ENCODE measurements around the gene MAF.

The MAF gene

GRCh38 chr16:79576602-79577001, 23.9 kb downstream of the MAF start:
- no peaks in the 10 kb centered on the region for H3K79me2 ChIP-seq
- H3K4me1 ChIP-seq = peaks cover 6% of the 10 kb centered on the region
- H3K9me3 ChIP-seq (ENCODE audit: control insufficient read depth, low read length) = no peaks in the 10 kb centered on the region
- H3K36me3 ChIP-seq (ENCODE audit: control insufficient read depth, insufficient read depth, low read length) = no peaks in the 10 kb centered on the region
- H3K27ac ChIP-seq = no peak overlapping the region
- no peak overlapping the region for H3K4me3 ChIP-seq (ENCODE audit: low read depth, low read length)
- no peak overlapping the region for H2AFZ ChIP-seq
- H3K27me3 ChIP-seq (ENCODE audit: control insufficient read depth, insufficient read depth, low read length) = no peaks in the 10 kb centered on the region
- TF ChIP-seq, protein P1, sequence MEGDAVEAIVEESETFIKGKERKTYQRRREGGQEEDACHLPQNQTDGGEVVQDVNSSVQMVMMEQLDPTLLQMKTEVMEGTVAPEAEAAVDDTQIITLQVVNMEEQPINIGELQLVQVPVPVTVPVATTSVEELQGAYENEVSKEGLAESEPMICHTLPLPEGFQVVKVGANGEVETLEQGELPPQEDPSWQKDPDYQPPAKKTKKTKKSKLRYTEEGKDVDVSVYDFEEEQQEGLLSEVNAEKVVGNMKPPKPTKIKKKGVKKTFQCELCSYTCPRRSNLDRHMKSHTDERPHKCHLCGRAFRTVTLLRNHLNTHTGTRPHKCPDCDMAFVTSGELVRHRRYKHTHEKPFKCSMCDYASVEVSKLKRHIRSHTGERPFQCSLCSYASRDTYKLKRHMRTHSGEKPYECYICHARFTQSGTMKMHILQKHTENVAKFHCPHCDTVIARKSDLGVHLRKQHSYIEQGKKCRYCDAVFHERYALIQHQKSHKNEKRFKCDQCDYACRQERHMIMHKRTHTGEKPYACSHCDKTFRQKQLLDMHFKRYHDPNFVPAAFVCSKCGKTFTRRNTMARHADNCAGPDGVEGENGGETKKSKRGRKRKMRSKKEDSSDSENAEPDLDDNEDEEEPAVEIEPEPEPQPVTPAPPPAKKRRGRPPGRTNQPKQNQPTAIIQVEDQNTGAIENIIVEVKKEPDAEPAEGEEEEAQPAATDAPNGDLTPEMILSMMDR (IDR thresholded peaks at IDR 0.05) = no peak
- no peak overlapping the region for H3K9ac ChIP-seq
- H3K4me2 ChIP-seq (ENCODE audit: low read length) = no peak overlapping the region

DNA sequence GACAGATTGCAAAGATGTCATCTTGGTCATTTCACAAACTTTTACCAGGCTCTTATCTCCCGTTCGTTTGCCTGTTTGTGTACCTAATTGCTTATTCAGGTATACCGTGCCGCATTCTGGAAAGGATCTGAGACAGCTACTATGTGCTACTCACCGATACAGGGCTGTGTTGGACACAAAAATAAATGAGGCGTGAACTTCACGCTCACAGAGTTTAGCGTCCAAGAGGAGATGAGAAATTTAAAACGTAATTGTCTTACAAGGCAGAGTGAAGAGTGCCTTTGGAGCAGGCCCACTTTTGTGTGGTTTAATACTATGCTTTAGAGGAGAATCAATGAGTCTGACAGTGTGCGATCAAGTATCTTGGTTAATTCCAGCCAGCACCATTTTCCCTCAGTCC, 26.7 kb downstream of the MAF start:
- no peaks in the 10 kb centered on the region for H3K27me3 ChIP-seq (ENCODE audit: control insufficient read depth, insufficient read depth, low read length)
- H3K27ac ChIP-seq = no peak overlapping the region
- TF ChIP-seq, protein P1 (IDR thresholded peaks at IDR 0.05) = no peak
- peak overlapping the region; percentile 53 for H3K4me2 ChIP-seq (ENCODE audit: low read length)
- no peak overlapping the region for H2AFZ ChIP-seq
- peak overlapping the region; percentile 23 for H3K4me3 ChIP-seq (ENCODE audit: low read depth, low read length)
- no peak overlapping the region for H3K9ac ChIP-seq
- H3K4me1 ChIP-seq = peaks cover 6% of the 10 kb centered on the region
- H3K79me2 ChIP-seq = no peaks in the 10 kb centered on the region
- no peaks in the 10 kb centered on the region for H3K9me3 ChIP-seq (ENCODE audit: control insufficient read depth, low read length)
- no peaks in the 10 kb centered on the region for H3K36me3 ChIP-seq (ENCODE audit: control insufficient read depth, insufficient read depth, low read length)

DNA sequence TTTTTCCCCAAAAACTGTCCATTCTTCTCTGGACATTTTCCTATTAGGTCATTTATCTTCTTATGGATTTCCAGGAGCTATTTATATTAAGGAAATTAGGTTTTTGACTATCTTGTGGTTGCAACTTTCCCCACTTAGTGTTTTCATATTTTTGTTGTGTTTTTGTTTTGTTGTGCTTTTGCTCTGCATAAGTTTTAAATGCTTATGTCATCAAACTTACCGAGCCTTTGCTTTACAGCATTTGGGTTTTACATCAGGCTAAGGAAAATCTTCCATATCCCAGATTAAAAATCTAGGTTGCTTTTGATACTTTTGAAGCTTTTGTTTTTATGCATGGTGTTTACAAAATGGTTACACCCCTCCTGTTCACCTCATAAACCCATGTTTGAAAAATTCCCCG, 27.5 kb downstream of the MAF start:
- Histone ChIP-seq H3K79me2 (no peaks in the 10 kb centered on the region), H3K4me1 (peaks cover 6% of the 10 kb centered on the region), H2AFZ (no peak overlapping the region), H3K9me3 (ENCODE audit: control insufficient read depth, low read length) (no peaks in the 10 kb centered on the region), H3K4me2 (ENCODE audit: low read length) (peak overlapping the region; percentile 53), H3K27ac (no peak overlapping the region), H3K4me3 (ENCODE audit: low read depth, low read length) (peak overlapping the region; percentile 23), H3K27me3 (ENCODE audit: control insufficient read depth, insufficient read depth, low read length) (no peaks in the 10 kb centered on the region), H3K9ac (no peak overlapping the region), H3K36me3 (ENCODE audit: control insufficient read depth, insufficient read depth, low read length) (no peaks in the 10 kb centered on the region)
- TF ChIP-seq, protein P1 (IDR thresholded peaks at IDR 0.05) = no peak

DNA sequence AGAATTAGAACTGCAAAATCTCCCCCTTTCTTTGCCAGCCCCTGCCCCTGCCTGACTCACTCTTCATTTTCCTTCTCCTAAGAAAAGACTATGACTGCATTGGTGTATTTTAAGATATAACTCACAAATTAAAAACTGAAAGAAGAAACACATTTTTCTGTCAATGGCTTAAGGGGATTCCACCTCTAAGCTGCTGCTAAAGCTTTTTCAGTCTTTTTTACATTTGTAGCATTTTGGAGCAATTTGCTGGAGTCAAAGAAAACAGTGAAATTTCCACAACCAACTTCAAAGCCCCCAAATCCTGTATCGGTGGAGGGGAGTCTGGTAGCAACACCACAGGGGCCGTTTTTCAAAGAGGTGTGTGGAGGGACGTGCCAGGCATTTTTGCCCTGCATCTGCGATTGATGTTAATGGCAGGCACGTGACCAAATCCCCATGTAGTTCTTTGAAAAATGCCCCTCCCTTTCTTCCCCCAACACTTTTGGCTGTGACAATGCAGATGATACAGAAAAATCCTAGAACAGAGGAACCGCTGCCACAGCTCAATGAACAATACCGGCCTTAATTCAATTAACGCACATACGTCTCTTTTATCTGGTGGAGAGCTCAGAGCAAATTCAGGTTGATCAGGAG, 28.5 kb downstream of the MAF start:
- H2AFZ ChIP-seq = peak overlapping the region; percentile 54
- TF ChIP-seq, protein P1 (IDR thresholded peaks at IDR 0.05) = no peak
- H3K4me1 ChIP-seq = peaks cover 6% of the 10 kb centered on the region
- no peak overlapping the region for H3K27ac ChIP-seq
- peak overlapping the region; percentile 50 for H3K4me2 ChIP-seq (ENCODE audit: low read length)
- no peaks in the 10 kb centered on the region for H3K79me2 ChIP-seq
- H3K36me3 ChIP-seq (ENCODE audit: control insufficient read depth, insufficient read depth, low read length) = no peaks in the 10 kb centered on the region
- no peak overlapping the region for H3K9ac ChIP-seq
- no peak overlapping the region for H3K4me3 ChIP-seq (ENCODE audit: low read depth, low read length)
- no peaks in the 10 kb centered on the region for H3K27me3 ChIP-seq (ENCODE audit: control insufficient read depth, insufficient read depth, low read length)
- H3K9me3 ChIP-seq (ENCODE audit: control insufficient read depth, low read length) = no peaks in the 10 kb centered on the region

Data from parathyroid adenoma (tissue), 2 donors.